Kidney glomerular epithelial cell (primary cell): ENCODE results near the gene GMEB1.
"Not testable (repeated sequence)": the region's sequence is repeated elsewhere in the genome, so short reads cannot be mapped to it uniquely, and the experiment has no call there.

ENCODE experiments used
- DNase-seq: peaks from one replicate; lab custom pipeline; 2025; lab: John Stamatoyannopoulos, UW

The GMEB1 gene

GRCh38 chr1:28668191-28668955 lies at the start of gene GMEB1:
Gene GMEB1, plus strand, starts transcription at chr1:28668784. Its CDS starts 14,829 bp downstream, at chr1:28683613.
- DNase-seq = peak; percentile 80

GRCh38 chr1:28631713-28632112 lies 36.9 kb upstream of the GMEB1 start:
- no peak for DNase-seq

GRCh38 chr1:28632560-28632959 lies 36.0 kb upstream of the GMEB1 start:
- no peak for DNase-seq

- DNase-seq = peak; percentile 23
Measured at GRCh38 chr1:28640766-28641165, 27.8 kb upstream of the GMEB1 start.

- no peak for DNase-seq
Measured at GRCh38 chr1:28642056-28642846, 26.3 kb upstream of the GMEB1 start.

- peak; percentile 92 for DNase-seq
Measured at GRCh38 chr1:28642847-28643635, 25.5 kb upstream of the GMEB1 start, which contains the start of gene TAF12. Gene TAF12, minus strand, starts transcription at chr1:28643067. Its CDS starts 20,986 bp downstream, at chr1:28622081.

- DNase-seq = no peak
Measured at GRCh38 chr1:28644494-28644893, 24.1 kb upstream of the GMEB1 start.

GRCh38 chr1:28645406-28645805 lies 23.2 kb upstream of the GMEB1 start:
- not testable (repeated sequence) for DNase-seq

- DNase-seq = no peak
Measured at GRCh38 chr1:28646040-28646439, 22.5 kb upstream of the GMEB1 start.

- DNase-seq = peak; percentile 98
Measured at GRCh38 chr1:28648008-28648473, 20.5 kb upstream of the GMEB1 start.

- DNase-seq = peak; percentile 99
Measured at GRCh38 chr1:28648474-28649198, 19.9 kb upstream of the GMEB1 start, which contains the start of gene RNU11. Gene RNU11, plus strand, starts transcription at chr1:28648600.

- not testable (repeated sequence) for DNase-seq
Measured at GRCh38 chr1:28653063-28653462, 15.5 kb upstream of the GMEB1 start.

GRCh38 chr1:28653870-28654269 lies 14.7 kb upstream of the GMEB1 start:
- DNase-seq = peak; percentile 2

GRCh38 chr1:28655448-28656311 lies 12.9 kb upstream of the GMEB1 start:
- not testable (repeated sequence) for DNase-seq

- no peak for DNase-seq
Measured at GRCh38 chr1:28656335-28656734, 12.2 kb upstream of the GMEB1 start.

GRCh38 chr1:28663871-28664470 lies 4.6 kb upstream of the GMEB1 start:
- no peak for DNase-seq

GRCh38 chr1:28666806-28667205 lies 1.8 kb upstream of the GMEB1 start:
- DNase-seq = no peak

GRCh38 chr1:28668956-28669723 lies 556 bp downstream of the GMEB1 start:
- peak; percentile 22 for DNase-seq

GRCh38 chr1:28671254-28671780 lies 2.7 kb downstream of the GMEB1 start:
- no peak for DNase-seq
